ENCODE results near the gene SND1. TPM values are rescaled to one million over a fixed set of nuclear protein-coding genes. Genes with fewer than 3 reads are reported as not detected.

SND1 gene
- total RNA-seq, 2 donors from 2014 or later, result 108 to 123 TPM

- no peak for DNase-seq
- no peak for ATAC-seq
These were observed 219.2 kb downstream of the SND1 start for GRCh38 chr7:127871226-127871625.

GRCh38 chr7:127872122-127872521 is 220.1 kb downstream of the SND1 start:
- ATAC-seq (no peak), DNase-seq (no peak)
- intact Hi-C loops (cut with DNase I, micrococcal nuclease), result no loop called here

More at GRCh38 chr7:127871226-127871625, 219.2 kb downstream of the SND1 start:
- intact Hi-C loops (cut with DNase I, micrococcal nuclease), result no loop called here

GRCh38 chr7:127873151-127873550 is 221.2 kb downstream of the SND1 start:
- ATAC-seq (no peak), DNase-seq (no peak)
- intact Hi-C loops (cut with DNase I, micrococcal nuclease), result no loop called here

GRCh38 chr7:127873715-127874636 is 222.0 kb downstream of the SND1 start:
- intact Hi-C loops (cut with DNase I, micrococcal nuclease), result no loop called here
- ATAC-seq, result no peak
- DNase-seq, result no peak

GRCh38 chr7:127874951-127875608 is 223.1 kb downstream of the SND1 start:
- ATAC-seq, result no peak
- no peak for DNase-seq
- intact Hi-C loops (cut with DNase I, micrococcal nuclease), result no loop called here

- DNase-seq (no peak), ATAC-seq (no peak)
- intact Hi-C loops (cut with DNase I, micrococcal nuclease), result no loop called here
These were observed 224.4 kb downstream of the SND1 start for GRCh38 chr7:127876393-127876792.

GRCh38 chr7:127877951-127878350 is 226.0 kb downstream of the SND1 start:
- ATAC-seq (no peak), DNase-seq (no peak)
- intact Hi-C loops (cut with DNase I, micrococcal nuclease), result no loop called here

GRCh38 chr7:127878791-127879190 is 226.8 kb downstream of the SND1 start:
- DNase-seq, result no peak
- intact Hi-C loops (cut with DNase I, micrococcal nuclease), result no loop called here
- no peak for ATAC-seq

- DNase-seq (no peak), ATAC-seq (no peak)
- intact Hi-C loops (cut with DNase I, micrococcal nuclease), result no loop called here
These were observed 227.4 kb downstream of the SND1 start for GRCh38 chr7:127879436-127879835.

- DNase-seq (no peak), ATAC-seq (no peak)
- intact Hi-C loops (cut with DNase I, micrococcal nuclease), result no loop called here
These were observed 227.9 kb downstream of the SND1 start for GRCh38 chr7:127879942-127880341.

GRCh38 chr7:127880454-127880853 is 228.5 kb downstream of the SND1 start:
- ATAC-seq (no peak), DNase-seq (no peak)
- intact Hi-C loops (cut with DNase I, micrococcal nuclease), result no loop called here

- ATAC-seq (no peak), DNase-seq (no peak)
- intact Hi-C loops (cut with DNase I, micrococcal nuclease), result no loop called here
These were observed 229.6 kb downstream of the SND1 start for GRCh38 chr7:127881564-127881963.

GRCh38 chr7:127882313-127882920 is 230.4 kb downstream of the SND1 start:
- no peak for DNase-seq
- intact Hi-C loops (cut with DNase I, micrococcal nuclease), result no loop called here
- no peak for ATAC-seq

GRCh38 chr7:127884066-127884559 is 232.1 kb downstream of the SND1 start:
- DNase-seq (no peak), ATAC-seq (peak; percentile 41)
- intact Hi-C loops (cut with DNase I, micrococcal nuclease), result no loop called here

- ATAC-seq, result peak; percentile 73
- no peak for DNase-seq
- intact Hi-C loops (cut with DNase I, micrococcal nuclease), result no loop called here
These were observed 233.3 kb downstream of the SND1 start for GRCh38 chr7:127885222-127885772.

- peak; percentile 13 for ATAC-seq
- intact Hi-C loops (cut with DNase I, micrococcal nuclease), result no loop called here
- DNase-seq, result no peak
These were observed 233.8 kb downstream of the SND1 start for GRCh38 chr7:127885843-127886242.

GRCh38 chr7:127886248-127886647 is 234.3 kb downstream of the SND1 start:
- intact Hi-C loops (cut with DNase I, micrococcal nuclease), result no loop called here
- ATAC-seq, result peak; percentile 71
- DNase-seq, result no peak

GRCh38 chr7:127887096-127887495 is 235.1 kb downstream of the SND1 start:
- DNase-seq (no peak), ATAC-seq (no peak)
- intact Hi-C loops (cut with DNase I, micrococcal nuclease), result no loop called here

GRCh38 chr7:127887631-127888030 is 235.6 kb downstream of the SND1 start:
- intact Hi-C loops (cut with DNase I, micrococcal nuclease), result no loop called here
- ATAC-seq, result no peak
- no peak for DNase-seq
